HG03442 (cell line): ENCODE results near the gene BANP.
"Not testable (repeated sequence)": the region's sequence is repeated elsewhere in the genome, so short reads cannot be mapped to it uniquely, and the experiment has no call there.

Experiments
- ATAC-seq: cut with Tn5 transposase; IDR thresholded peaks from one replicate; pipeline ENCODE4 v1.9.1; 2021; ENCODE audit warnings: mild to moderate bottlenecking, moderate library complexity; ENCODE audit not compliant: unreplicated experiment

Gene BANP

GRCh38 chr16:87926246-87927194 is 24.7 kb upstream of the BANP start:
- no peak for ATAC-seq

GRCh38 chr16:87927195-87927562 is 24.1 kb upstream of the BANP start:
- no peak for ATAC-seq

- ATAC-seq = no peak
These were observed 21.2 kb upstream of the BANP start for GRCh38 chr16:87929986-87930385.

GRCh38 chr16:87930456-87930855 is 20.8 kb upstream of the BANP start:
- ATAC-seq = no peak

- no peak for ATAC-seq
These were observed 19.7 kb upstream of the BANP start for GRCh38 chr16:87931504-87931903.

- not testable (repeated sequence) for ATAC-seq
These were observed 18.6 kb upstream of the BANP start for GRCh38 chr16:87932475-87933139.

- ATAC-seq = no peak
These were observed 18.1 kb upstream of the BANP start for GRCh38 chr16:87933140-87933495.

GRCh38 chr16:87934752-87935425 is 16.3 kb upstream of the BANP start:
- not testable (repeated sequence) for ATAC-seq

- not testable (repeated sequence) for ATAC-seq
These were observed 15.2 kb upstream of the BANP start for GRCh38 chr16:87936016-87936374.

GRCh38 chr16:87936375-87937230 is 14.6 kb upstream of the BANP start, which contains the start of gene CA5A:
CA5A (minus strand) TSS chr16:87936529; CDS start chr16:87936450, 79 bp downstream.
- ATAC-seq = no peak

GRCh38 chr16:87937231-87937542 is 14.0 kb upstream of the BANP start:
- not testable (repeated sequence) for ATAC-seq

- ATAC-seq = no peak
These were observed 12.8 kb upstream of the BANP start for GRCh38 chr16:87938412-87938949.

GRCh38 chr16:87939562-87940423 is 11.4 kb upstream of the BANP start:
- ATAC-seq = no peak

GRCh38 chr16:87942680-87943079 is 8.6 kb upstream of the BANP start:
- ATAC-seq = no peak

GRCh38 chr16:87945351-87946042 is 5.7 kb upstream of the BANP start:
- ATAC-seq = no peak

- ATAC-seq = no peak
These were observed 4.5 kb upstream of the BANP start for GRCh38 chr16:87946596-87947347.

- ATAC-seq = no peak
These were observed 3.7 kb upstream of the BANP start for GRCh38 chr16:87947356-87948118.

GRCh38 chr16:87948119-87948545 is 3.1 kb upstream of the BANP start:
- no peak for ATAC-seq
